ENCODE results near the gene DEGS1.

The DEGS1 gene

GRCh38 chr1:224203243-224204016, 20.4 kb downstream of the DEGS1 start:
- no peak for TF ChIP-seq CTCF (conservative IDR thresholded peaks at IDR 0.05)
- H3K27ac ChIP-seq = peak overlapping the region; percentile 97

GRCh38 chr1:224205438-224205840, 22.4 kb downstream of the DEGS1 start:
- H3K27ac ChIP-seq = peak overlapping the region; percentile 97
- no peak for TF ChIP-seq CTCF (conservative IDR thresholded peaks at IDR 0.05)

GRCh38 chr1:224205931-224206538, 23.0 kb downstream of the DEGS1 start:
- peak overlapping the region; percentile 97 for H3K27ac ChIP-seq

GRCh38 chr1:224211206-224211962, 28.3 kb downstream of the DEGS1 start:
- peak overlapping the region; percentile 81 for H3K27ac ChIP-seq

GRCh38 chr1:224212618-224213061, 29.6 kb downstream of the DEGS1 start:
- no peak for TF ChIP-seq CTCF (conservative IDR thresholded peaks at IDR 0.05)
- peak overlapping the region; percentile 81 for H3K27ac ChIP-seq

More at GRCh38 chr1:224211206-224211962, 28.3 kb downstream of the DEGS1 start:
- no peak for TF ChIP-seq CTCF (conservative IDR thresholded peaks at IDR 0.05)

- H3K27ac ChIP-seq = peak overlapping the region; percentile 81; the same call in 1 of the 2 replicates
- TF ChIP-seq CTCF (conservative IDR thresholded peaks at IDR 0.05) = no peak
These were observed 30.5 kb downstream of the DEGS1 start for GRCh38 chr1:224213438-224214119.

- no peak overlapping the region for H3K27ac ChIP-seq
- TF ChIP-seq CTCF (conservative IDR thresholded peaks at IDR 0.05) = no peak
These were observed 33.3 kb downstream of the DEGS1 start for GRCh38 chr1:224216382-224216781.

Measured in VCaP (cell line).